ENCODE measurements around the gene PIK3R5. TPM values are rescaled to one million over a fixed set of nuclear protein-coding genes. Genes with fewer than 3 reads are reported as not detected.

The PIK3R5 gene
- total RNA-seq, 1 experiment from 2014 or later: 2.5 TPM

- Histone ChIP-seq H3K9me2 (ENCODE audit: insufficient read depth) (no peaks in the 10 kb centered on the region), H4K20me1 (ENCODE audit: insufficient read depth) (no peaks in the 10 kb centered on the region), H3K4me3 (replicated peaks in 1 of 2; ENCODE audit: low read depth in 1 of 2, low read length in 2 of 2) (no peak overlapping the region), H3K9me3 (ENCODE audit: control insufficient read depth in 1 of 2, insufficient read depth in 1 of 2, low read depth in 1 of 2, low read length in 2 of 2) (0 out of 4 replicates have a peak, but pooled peaks cover 0 to 3% of the 10 kb centered on the region in 2 experiments), H3K9ac (ENCODE audit: low read length) (no peak overlapping the region), H2AFZ (ENCODE audit: low read depth, low read length, poor library complexity, severe bottlenecking) (no peak overlapping the region), H3K36me3 (ENCODE audit: control insufficient read depth in 1 of 2, insufficient read depth in 2 of 2, low read length in 2 of 2) (no peaks in the 10 kb centered on the region), H3K27ac (ENCODE audit: low read depth, low read length) (no peak overlapping the region), H3K79me2 (ENCODE audit: insufficient read depth, low read length) (no peaks in the 10 kb centered on the region), H3K4me1 (ENCODE audit: control insufficient read depth in 1 of 2, insufficient read depth in 2 of 2, low read length in 2 of 2) (no peaks in the 10 kb centered on the region), H3K27me3 (ENCODE audit: insufficient read depth, low read length) (no peaks in the 10 kb centered on the region), H3K4me2 (ENCODE audit: low read length) (no peak overlapping the region)
- POLR2A ChIA-PET: no interaction called here
- CTCF ChIA-PET: interaction anchor here (1.4 to 1.6 kb wide), 2 partner anchors 17 to 525 kb away, joined by 3 to 7 read pairs; no protein-coding TSS in a partner anchor
- intact Hi-C loops (cut with micrococcal nuclease): no loop called here
- DNase-seq (ENCODE audit: low read depth, low spot score) (no peak), ATAC-seq (no peak)
- RAD21 ChIA-PET (ENCODE audit: low non-redundant PET in 1 of 2, low total read pairs in 2 of 2, uncharacterized antibody in 2 of 2, unreplicated experiment in 2 of 2): no interaction called here
- TF ChIP-seq JUND (IDR thresholded peaks at IDR 0.05): no peak
- no peak for TF ChIP-seq TCF7L2 (IDR thresholded peaks at IDR 0.05; ENCODE audit: borderline replicate concordance, extremely low read depth, insufficient read depth, insufficient read length)
- no peak for TF ChIP-seq ZNF274 (IDR thresholded peaks at IDR 0.05; ENCODE audit: low read depth, low read length)
- no peak for TF ChIP-seq CBX3 (IDR thresholded peaks at IDR 0.05; ENCODE audit: low read depth)
- TF ChIP-seq SIN3A (IDR thresholded peaks at IDR 0.05; ENCODE audit: low read depth): no peak
- no peak for TF ChIP-seq EZH2 (IDR thresholded peaks at IDR 0.05)
- TF ChIP-seq EGR1 (IDR thresholded peaks at IDR 0.05; ENCODE audit: low read depth): no peak
- TF ChIP-seq ATF3 (IDR thresholded peaks at IDR 0.05): no peak
- TF ChIP-seq, protein P1, sequence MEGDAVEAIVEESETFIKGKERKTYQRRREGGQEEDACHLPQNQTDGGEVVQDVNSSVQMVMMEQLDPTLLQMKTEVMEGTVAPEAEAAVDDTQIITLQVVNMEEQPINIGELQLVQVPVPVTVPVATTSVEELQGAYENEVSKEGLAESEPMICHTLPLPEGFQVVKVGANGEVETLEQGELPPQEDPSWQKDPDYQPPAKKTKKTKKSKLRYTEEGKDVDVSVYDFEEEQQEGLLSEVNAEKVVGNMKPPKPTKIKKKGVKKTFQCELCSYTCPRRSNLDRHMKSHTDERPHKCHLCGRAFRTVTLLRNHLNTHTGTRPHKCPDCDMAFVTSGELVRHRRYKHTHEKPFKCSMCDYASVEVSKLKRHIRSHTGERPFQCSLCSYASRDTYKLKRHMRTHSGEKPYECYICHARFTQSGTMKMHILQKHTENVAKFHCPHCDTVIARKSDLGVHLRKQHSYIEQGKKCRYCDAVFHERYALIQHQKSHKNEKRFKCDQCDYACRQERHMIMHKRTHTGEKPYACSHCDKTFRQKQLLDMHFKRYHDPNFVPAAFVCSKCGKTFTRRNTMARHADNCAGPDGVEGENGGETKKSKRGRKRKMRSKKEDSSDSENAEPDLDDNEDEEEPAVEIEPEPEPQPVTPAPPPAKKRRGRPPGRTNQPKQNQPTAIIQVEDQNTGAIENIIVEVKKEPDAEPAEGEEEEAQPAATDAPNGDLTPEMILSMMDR (IDR thresholded peaks at IDR 0.05 in 2 of 3, conservative IDR thresholded peaks at IDR 0.05 in 1 of 3; ENCODE audit: borderline replicate concordance in 1 of 3, insufficient read depth in 1 of 3, low read depth in 2 of 3, low read length in 2 of 3): no peak
- TF ChIP-seq, protein P2, sequence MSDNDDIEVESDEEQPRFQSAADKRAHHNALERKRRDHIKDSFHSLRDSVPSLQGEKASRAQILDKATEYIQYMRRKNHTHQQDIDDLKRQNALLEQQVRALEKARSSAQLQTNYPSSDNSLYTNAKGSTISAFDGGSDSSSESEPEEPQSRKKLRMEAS (IDR thresholded peaks at IDR 0.05): no peak
- no peak for TF ChIP-seq CEBPB (IDR thresholded peaks at IDR 0.05; ENCODE audit: low read depth)
- TF ChIP-seq, protein P3, sequence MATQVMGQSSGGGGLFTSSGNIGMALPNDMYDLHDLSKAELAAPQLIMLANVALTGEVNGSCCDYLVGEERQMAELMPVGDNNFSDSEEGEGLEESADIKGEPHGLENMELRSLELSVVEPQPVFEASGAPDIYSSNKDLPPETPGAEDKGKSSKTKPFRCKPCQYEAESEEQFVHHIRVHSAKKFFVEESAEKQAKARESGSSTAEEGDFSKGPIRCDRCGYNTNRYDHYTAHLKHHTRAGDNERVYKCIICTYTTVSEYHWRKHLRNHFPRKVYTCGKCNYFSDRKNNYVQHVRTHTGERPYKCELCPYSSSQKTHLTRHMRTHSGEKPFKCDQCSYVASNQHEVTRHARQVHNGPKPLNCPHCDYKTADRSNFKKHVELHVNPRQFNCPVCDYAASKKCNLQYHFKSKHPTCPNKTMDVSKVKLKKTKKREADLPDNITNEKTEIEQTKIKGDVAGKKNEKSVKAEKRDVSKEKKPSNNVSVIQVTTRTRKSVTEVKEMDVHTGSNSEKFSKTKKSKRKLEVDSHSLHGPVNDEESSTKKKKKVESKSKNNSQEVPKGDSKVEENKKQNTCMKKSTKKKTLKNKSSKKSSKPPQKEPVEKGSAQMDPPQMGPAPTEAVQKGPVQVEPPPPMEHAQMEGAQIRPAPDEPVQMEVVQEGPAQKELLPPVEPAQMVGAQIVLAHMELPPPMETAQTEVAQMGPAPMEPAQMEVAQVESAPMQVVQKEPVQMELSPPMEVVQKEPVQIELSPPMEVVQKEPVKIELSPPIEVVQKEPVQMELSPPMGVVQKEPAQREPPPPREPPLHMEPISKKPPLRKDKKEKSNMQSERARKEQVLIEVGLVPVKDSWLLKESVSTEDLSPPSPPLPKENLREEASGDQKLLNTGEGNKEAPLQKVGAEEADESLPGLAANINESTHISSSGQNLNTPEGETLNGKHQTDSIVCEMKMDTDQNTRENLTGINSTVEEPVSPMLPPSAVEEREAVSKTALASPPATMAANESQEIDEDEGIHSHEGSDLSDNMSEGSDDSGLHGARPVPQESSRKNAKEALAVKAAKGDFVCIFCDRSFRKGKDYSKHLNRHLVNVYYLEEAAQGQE (IDR thresholded peaks at IDR 0.05; ENCODE audit: low read depth): no peak
- no peak for TF ChIP-seq ELF1 (IDR thresholded peaks at IDR 0.05; ENCODE audit: borderline replicate concordance, low read depth)
- TF ChIP-seq EZH2phosphoT487 (IDR thresholded peaks at IDR 0.05; ENCODE audit: borderline replicate concordance): no peak
- no TSS peak for BruUV-seq (replicated peaks)
Measured at GRCh38 chr17:8995711-8996110, 30.2 kb upstream of the PIK3R5 start.

All from HCT116 (cell line).